PC-3 (cell line): ENCODE results near the gene HERC3. TPM values are rescaled to one million over a fixed set of nuclear protein-coding genes. Genes with fewer than 3 reads are reported as not detected.

Source experiments
- ATAC-seq: fragments of 200-7000 bp; cut with Tn5 transposase; 2 replicates; pipeline ENCODE4 v1.9.1; 2020; ENCODE audit warnings: mild to moderate bottlenecking, moderate library complexity
- BruUV-seq: library from RNA; stranded (reverse); fragments of 400-500 nt; replicated peaks from 2 replicates; lab custom pipeline; 2021; lab: Mats Ljungman, UMichigan
- CTCF ChIA-PET: fragments of 300-600 bp; sonication (Branson Sonifier 250); formaldehyde crosslinking; loops from one replicate; lab custom pipeline; 2022; ENCODE audit warnings: antibody characterized with exemption; lab: Charles Lee
- POLR2A ChIA-PET: fragments of 300-600 bp; sonication (Branson Sonifier 250); formaldehyde crosslinking; loops from one replicate; lab custom pipeline; 2022; ENCODE audit warnings: antibody characterized with exemption; ENCODE audit not compliant: unreplicated experiment; lab: Charles Lee
- DNase-seq: peaks from one replicate; pipeline ENCODE4 v3.0.0-alpha.2; 2015
- H2AFZ ChIP-seq: fragments of 300-600 bp; sonication (generic); 2 replicates; pipeline ENCODE4 v1.6.0; 2016; ENCODE audit warnings: antibody characterized with exemption, low read length
- H3F3A ChIP-seq: fragments of 300-600 bp; sonication (generic); one replicate; pipeline ENCODE4 v1.6.0; 2017; ENCODE audit warnings: antibody characterized with exemption, low read length, control low read depth, mild to moderate bottlenecking; ENCODE audit not compliant: unreplicated experiment
- H3K27ac ChIP-seq: fragments of 300-600 bp; sonication (generic); 2 replicates; pipeline ENCODE4 v1.5.1; 2016; ENCODE audit warnings: mild to moderate bottlenecking, low read length
- H3K27me3 ChIP-seq: fragments of 300-600 bp; sonication (generic); 2 replicates; pipeline ENCODE4 v1.6.1; 2016; ENCODE audit warnings: low read length, mixed read lengths
- H3K36me3 ChIP-seq: fragments of 300-600 bp; sonication (generic); 2 replicates; pipeline ENCODE4 v1.6.1; 2016; ENCODE audit warnings: low read depth, mixed run types, low read length, mixed read lengths
- H3K4me1 ChIP-seq: fragments of 300-600 bp; sonication (generic); 2 replicates; pipeline ENCODE4 v1.5.1; 2016; ENCODE audit warnings: low read length; ENCODE audit not compliant: insufficient read depth
- H3K4me2 ChIP-seq: fragments of 300-600 bp; sonication (generic); 2 replicates; pipeline ENCODE4 v1.6.0; 2016; ENCODE audit warnings: low read length
- H3K4me3 ChIP-seq: fragments of 300-600 bp; sonication (generic); 2 replicates; pipeline ENCODE4 v1.5.1; 2016; ENCODE audit warnings: mild to moderate bottlenecking, low read length, mixed read lengths
- H3K79me2 ChIP-seq: fragments of 300-600 bp; sonication (generic); 2 replicates; pipeline ENCODE4 v1.6.1; 2017; ENCODE audit warnings: low read length, mixed read lengths
- H3K9ac ChIP-seq: fragments of 300-600 bp; sonication (generic); 2 replicates; pipeline ENCODE4 v1.6.0; 2016; ENCODE audit warnings: mild to moderate bottlenecking, low read length
- H3K9me2 ChIP-seq: fragments of 300-600 bp; sonication (generic); replicated peaks from 2 replicates; pipeline ENCODE4 v1.6.1; 2016; ENCODE audit warnings: mixed run types, low read length, mixed read lengths
- H3K9me3 ChIP-seq: fragments of 300-600 bp; sonication (generic); 2 replicates; pipeline ENCODE4 v1.6.1; 2016; ENCODE audit warnings: low read length, mixed read lengths
- H4K20me1 ChIP-seq: fragments of 300-600 bp; sonication (generic); 2 replicates; pipeline ENCODE4 v1.6.1; 2016; ENCODE audit warnings: low read length, mixed read lengths
- EZH2 ChIP-seq: fragments of 300-600 bp; sonication (generic); IDR thresholded peaks from one replicate; pipeline ENCODE4 v1.6.1; 2017; ENCODE audit warnings: antibody characterized with exemption, mild to moderate bottlenecking, low read length; ENCODE audit not compliant: unreplicated experiment
- EZH2phosphoT487 ChIP-seq: fragments of 300-600 bp; sonication (generic); IDR thresholded peaks from 2 replicates; pipeline ENCODE4 v1.6.1; 2018; ENCODE audit warnings: mild to moderate bottlenecking, antibody characterized with exemption, low read length, borderline replicate concordance
- intact Hi-C: fragments of 100-400 bp; cut with micrococcal nuclease; formaldehyde crosslinking; loops from 2 replicates; pipeline ENCODE4 v1.9.0; 2023
- total RNA-seq: library from RNA; depleted of rRNA; stranded (reverse); fragments of >200 nt; gene quantifications from 2 replicates; pipeline ENCODE4 v1.2.3, GENCODE V29; 2014
- TF ChIP-seq, protein P1 (sequence below): fragments of 300-600 bp; sonication (generic); conservative IDR thresholded peaks from 2 replicates; pipeline ENCODE4 v1.5.1; 2017; ENCODE audit warnings: antibody characterized with exemption, low read depth, mild to moderate bottlenecking, low read length

HERC3 gene
- total RNA-seq, 1 experiment from 2014 or later: 5.2 TPM

GRCh38 chr4:88660446-88661294 lies 68.4 kb downstream of the HERC3 start:
- peaks cover 39% of the 10 kb centered on the region for H3K4me1 ChIP-seq
- ATAC-seq (no peak), DNase-seq (peak; percentile 22)
- ChIA-PET POLR2A (interaction anchor here (0.6 kb wide), 1 partner anchor 121 kb away, joined by 4 read pairs; no protein-coding TSS in a partner anchor), CTCF (interaction anchor here (0.6 kb wide), 1 partner anchor 13 kb away, joined by 3 read pairs; no protein-coding TSS in a partner anchor)
- no peak for TF ChIP-seq EZH2
- TF ChIP-seq EZH2phosphoT487: no peak
- TF ChIP-seq, protein P1, sequence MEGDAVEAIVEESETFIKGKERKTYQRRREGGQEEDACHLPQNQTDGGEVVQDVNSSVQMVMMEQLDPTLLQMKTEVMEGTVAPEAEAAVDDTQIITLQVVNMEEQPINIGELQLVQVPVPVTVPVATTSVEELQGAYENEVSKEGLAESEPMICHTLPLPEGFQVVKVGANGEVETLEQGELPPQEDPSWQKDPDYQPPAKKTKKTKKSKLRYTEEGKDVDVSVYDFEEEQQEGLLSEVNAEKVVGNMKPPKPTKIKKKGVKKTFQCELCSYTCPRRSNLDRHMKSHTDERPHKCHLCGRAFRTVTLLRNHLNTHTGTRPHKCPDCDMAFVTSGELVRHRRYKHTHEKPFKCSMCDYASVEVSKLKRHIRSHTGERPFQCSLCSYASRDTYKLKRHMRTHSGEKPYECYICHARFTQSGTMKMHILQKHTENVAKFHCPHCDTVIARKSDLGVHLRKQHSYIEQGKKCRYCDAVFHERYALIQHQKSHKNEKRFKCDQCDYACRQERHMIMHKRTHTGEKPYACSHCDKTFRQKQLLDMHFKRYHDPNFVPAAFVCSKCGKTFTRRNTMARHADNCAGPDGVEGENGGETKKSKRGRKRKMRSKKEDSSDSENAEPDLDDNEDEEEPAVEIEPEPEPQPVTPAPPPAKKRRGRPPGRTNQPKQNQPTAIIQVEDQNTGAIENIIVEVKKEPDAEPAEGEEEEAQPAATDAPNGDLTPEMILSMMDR: no peak
- peak overlapping the region; percentile 80 for H3K4me2 ChIP-seq
- H2AFZ ChIP-seq: no peak overlapping the region
- H3K36me3 ChIP-seq: no peaks in the 10 kb centered on the region
- 0 out of 2 replicates have a peak overlapping the region, but pooled peaks have one; percentile 5 for H3K4me3 ChIP-seq
- no peaks in the 10 kb centered on the region for H3F3A ChIP-seq
- intact Hi-C loops: no loop called here
- no peaks in the 10 kb centered on the region for H3K79me2 ChIP-seq
- no peaks in the 10 kb centered on the region for H4K20me1 ChIP-seq
- H3K27me3 ChIP-seq: no peaks in the 10 kb centered on the region
- H3K27ac ChIP-seq: peak overlapping the region; percentile 99
- no TSS peak for BruUV-seq
- peak overlapping the region; percentile 68 for H3K9ac ChIP-seq
- H3K9me2 ChIP-seq: no peaks in the 10 kb centered on the region
- H3K9me3 ChIP-seq: no peaks in the 10 kb centered on the region

GRCh38 chr4:88661739-88662138 lies 69.5 kb downstream of the HERC3 start:
- Histone ChIP-seq H3K9me3 (no peaks in the 10 kb centered on the region), H3K4me2 (peak overlapping the region; percentile 80), H3K4me3 (peak overlapping the region; percentile 35; the same call in 1 of the 2 replicates), H3K36me3 (no peaks in the 10 kb centered on the region), H3K79me2 (no peaks in the 10 kb centered on the region), H3F3A (no peaks in the 10 kb centered on the region), H2AFZ (peak overlapping the region; percentile 56), H3K27ac (peak overlapping the region; percentile 99), H3K9me2 (no peaks in the 10 kb centered on the region), H3K9ac (peak overlapping the region; percentile 79), H3K27me3 (no peaks in the 10 kb centered on the region), H4K20me1 (no peaks in the 10 kb centered on the region), H3K4me1 (peaks cover 39% of the 10 kb centered on the region)
- POLR2A ChIA-PET: no interaction called here
- DNase-seq: peak; percentile 81
- TF ChIP-seq, protein P1: no peak
- no peak for TF ChIP-seq EZH2phosphoT487
- TF ChIP-seq EZH2: no peak
- CTCF ChIA-PET: interaction anchor here (0.6 kb wide), 1 partner anchor 11 kb away, joined by 3 read pairs; no protein-coding TSS in a partner anchor
- no TSS peak for BruUV-seq
- ATAC-seq: peak; percentile 70
- intact Hi-C loops: no loop called here

- no peaks in the 10 kb centered on the region for H3K27me3 ChIP-seq
- DNase-seq (peak; percentile 46), ATAC-seq (peak; percentile 65)
- TF ChIP-seq EZH2: no peak
- TF ChIP-seq, protein P1: peak; percentile 73
- ChIA-PET POLR2A (no interaction called here), CTCF (interaction anchor here (0.6 to 1.0 kb wide), 5 partner anchors 11 to 350 kb away, joined by 3 to 7 read pairs (median 3); no protein-coding TSS in a partner anchor)
- no peaks in the 10 kb centered on the region for H4K20me1 ChIP-seq
- no peak overlapping the region for H3K27ac ChIP-seq
- H3K79me2 ChIP-seq: no peaks in the 10 kb centered on the region
- no peak overlapping the region for H3K4me2 ChIP-seq
- no peaks in the 10 kb centered on the region for H3K9me2 ChIP-seq
- no peaks in the 10 kb centered on the region for H3F3A ChIP-seq
- H3K9me3 ChIP-seq: no peaks in the 10 kb centered on the region
- no peak overlapping the region for H2AFZ ChIP-seq
- no peaks in the 10 kb centered on the region for H3K36me3 ChIP-seq
- no peak overlapping the region for H3K4me3 ChIP-seq
- BruUV-seq: no TSS peak
- H3K4me1 ChIP-seq: peaks cover 3% of the 10 kb centered on the region
- H3K9ac ChIP-seq: no peak overlapping the region
- intact Hi-C loops: no loop called here
Observed at GRCh38 chr4:88672987-88673386, 80.7 kb downstream of the HERC3 start.
